DOHH2 (cell line): ENCODE results near the gene IVL.

Experiments
- H3F3A ChIP-seq: fragments of 200-600 bp; sonication (generic), shearing (Covaris generic); 2 replicates; pipeline ENCODE4 v1.6.0; 2016; ENCODE audit warnings: antibody characterized with exemption, mild to moderate bottlenecking; ENCODE audit not compliant: control insufficient read depth, insufficient read depth
- H3K27ac ChIP-seq: fragments of 200-600 bp; sonication (generic); 2 replicates; pipeline ENCODE4 v1.5.1; 2014; ENCODE audit warnings: low read depth, mild to moderate bottlenecking, low read length, moderate library complexity
- H3K27me3 ChIP-seq: fragments of 200-600 bp; sonication (generic); 2 replicates; pipeline ENCODE4 v1.6.1; 2014; ENCODE audit warnings: mild to moderate bottlenecking, low read length, mixed read lengths; ENCODE audit not compliant: control insufficient read depth
- H3K36me3 ChIP-seq: fragments of 200-600 bp; sonication (generic); 2 replicates; pipeline ENCODE4 v1.6.1; 2014; ENCODE audit warnings: mild to moderate bottlenecking, low read length, moderate library complexity, mixed read lengths; ENCODE audit not compliant: control insufficient read depth
- H3K4me1 ChIP-seq: fragments of 200-600 bp; sonication (generic); 2 replicates; pipeline ENCODE4 v1.6.1; 2014; ENCODE audit warnings: mild to moderate bottlenecking, low read length, mixed read lengths; ENCODE audit not compliant: control insufficient read depth
- H3K4me2 ChIP-seq: fragments of 200-600 bp; sonication (generic); 2 replicates; pipeline ENCODE4 v1.6.0; 2014; ENCODE audit warnings: mild to moderate bottlenecking, low read length, moderate library complexity
- H3K4me3 ChIP-seq: fragments of 200-600 bp; sonication (generic); 2 replicates; pipeline ENCODE4 v1.5.1; 2014; ENCODE audit warnings: mild to moderate bottlenecking, low read length, mixed read lengths
- H3K79me2 ChIP-seq: fragments of 200-600 bp; sonication (generic); 2 replicates; pipeline ENCODE4 v1.6.1; 2014; ENCODE audit warnings: mild to moderate bottlenecking, low read length, mixed read lengths; ENCODE audit not compliant: control insufficient read depth
- H3K9me2 ChIP-seq: fragments of 200-600 bp; sonication (generic); replicated peaks from 2 replicates; pipeline ENCODE4 v1.6.1; 2014; ENCODE audit warnings: mild to moderate bottlenecking, low read length, mixed read lengths; ENCODE audit not compliant: control insufficient read depth
- H3K9me3 ChIP-seq: fragments of 200-600 bp; sonication (generic); 2 replicates; pipeline ENCODE4 v1.6.1; 2014; ENCODE audit warnings: antibody characterized with exemption, low read length, mixed read lengths; ENCODE audit not compliant: control insufficient read depth, insufficient read depth
- H4K20me1 ChIP-seq: fragments of 200-600 bp; sonication (generic); 2 replicates; pipeline ENCODE4 v1.6.0; 2014; ENCODE audit warnings: low read depth, mild to moderate bottlenecking, antibody characterized with exemption, low read length, moderate library complexity; ENCODE audit not compliant: control insufficient read depth, insufficient read depth
- EZH2phosphoT487 ChIP-seq: fragments of 200-600 bp; sonication (generic); IDR thresholded peaks from 2 replicates; pipeline ENCODE4 v1.6.1; 2017; ENCODE audit warnings: borderline replicate concordance, mild to moderate bottlenecking, antibody characterized with exemption, low read length, moderate library complexity, mixed read lengths
- TF ChIP-seq, protein P1 (sequence below): fragments of 200-600 bp; sonication (generic); IDR thresholded peaks from one replicate; pipeline ENCODE4 v1.5.1; 2014; ENCODE audit warnings: antibody characterized with exemption, mild to moderate bottlenecking, low read depth, low read length; ENCODE audit not compliant: poor library complexity, severe bottlenecking

The IVL gene

DNA sequence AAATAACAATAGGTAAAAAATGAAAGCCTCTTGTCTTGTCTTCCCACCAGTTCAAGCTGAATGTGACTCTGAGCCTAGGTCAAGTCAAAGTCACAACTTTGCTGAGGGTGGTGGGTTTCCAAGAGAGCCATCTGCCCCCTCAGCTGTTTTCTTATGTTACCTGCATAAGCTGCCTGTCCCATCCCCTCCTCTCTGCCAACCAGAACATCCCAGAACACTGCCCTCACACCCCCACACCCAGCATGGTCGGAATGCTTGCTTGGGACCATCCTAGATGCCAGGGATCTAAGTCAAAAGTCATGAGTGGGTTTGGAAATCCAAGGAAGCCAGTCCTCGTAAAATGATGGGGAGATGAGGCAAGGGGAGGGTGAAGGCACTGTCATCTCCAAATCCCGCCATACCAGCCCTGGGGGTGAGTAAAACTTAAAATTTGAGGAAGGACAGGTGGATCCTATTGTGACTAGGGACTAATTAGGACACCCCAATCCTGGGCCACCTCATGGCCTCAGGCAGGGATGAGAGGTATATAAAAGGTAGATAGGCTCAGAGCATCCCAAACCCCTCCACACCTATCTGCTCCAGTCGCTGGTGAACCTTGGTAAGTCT lies 38.4 kb downstream of the IVL start, which contains the start of gene SPRR5:
TSS of gene SPRR5 (plus strand) at position 556 of the 606 bp plus-strand sequence. CDS start 1,349 bp downstream, outside the sequence.
- TF ChIP-seq, protein P1, sequence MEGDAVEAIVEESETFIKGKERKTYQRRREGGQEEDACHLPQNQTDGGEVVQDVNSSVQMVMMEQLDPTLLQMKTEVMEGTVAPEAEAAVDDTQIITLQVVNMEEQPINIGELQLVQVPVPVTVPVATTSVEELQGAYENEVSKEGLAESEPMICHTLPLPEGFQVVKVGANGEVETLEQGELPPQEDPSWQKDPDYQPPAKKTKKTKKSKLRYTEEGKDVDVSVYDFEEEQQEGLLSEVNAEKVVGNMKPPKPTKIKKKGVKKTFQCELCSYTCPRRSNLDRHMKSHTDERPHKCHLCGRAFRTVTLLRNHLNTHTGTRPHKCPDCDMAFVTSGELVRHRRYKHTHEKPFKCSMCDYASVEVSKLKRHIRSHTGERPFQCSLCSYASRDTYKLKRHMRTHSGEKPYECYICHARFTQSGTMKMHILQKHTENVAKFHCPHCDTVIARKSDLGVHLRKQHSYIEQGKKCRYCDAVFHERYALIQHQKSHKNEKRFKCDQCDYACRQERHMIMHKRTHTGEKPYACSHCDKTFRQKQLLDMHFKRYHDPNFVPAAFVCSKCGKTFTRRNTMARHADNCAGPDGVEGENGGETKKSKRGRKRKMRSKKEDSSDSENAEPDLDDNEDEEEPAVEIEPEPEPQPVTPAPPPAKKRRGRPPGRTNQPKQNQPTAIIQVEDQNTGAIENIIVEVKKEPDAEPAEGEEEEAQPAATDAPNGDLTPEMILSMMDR, result no peak
- TF ChIP-seq EZH2phosphoT487, result no peak
- Histone ChIP-seq H4K20me1 (no peaks in the 10 kb centered on the region), H3K4me3 (no peak within 1 kb of the TSS), H3K27me3 (no peaks in the 10 kb centered on the region), H3K9me3 (no peaks in the 10 kb centered on the region), H3K4me1 (no peaks in the 10 kb centered on the region), H3K4me2 (no peak within 1 kb of the TSS), H3K9me2 (no peaks in the 10 kb centered on the region), H3F3A (no peaks in the 10 kb centered on the region), H3K79me2 (no peaks in the 10 kb centered on the region), H3K36me3 (no peaks in the 10 kb centered on the region), H3K27ac (no peak within 1 kb of the TSS)

DNA sequence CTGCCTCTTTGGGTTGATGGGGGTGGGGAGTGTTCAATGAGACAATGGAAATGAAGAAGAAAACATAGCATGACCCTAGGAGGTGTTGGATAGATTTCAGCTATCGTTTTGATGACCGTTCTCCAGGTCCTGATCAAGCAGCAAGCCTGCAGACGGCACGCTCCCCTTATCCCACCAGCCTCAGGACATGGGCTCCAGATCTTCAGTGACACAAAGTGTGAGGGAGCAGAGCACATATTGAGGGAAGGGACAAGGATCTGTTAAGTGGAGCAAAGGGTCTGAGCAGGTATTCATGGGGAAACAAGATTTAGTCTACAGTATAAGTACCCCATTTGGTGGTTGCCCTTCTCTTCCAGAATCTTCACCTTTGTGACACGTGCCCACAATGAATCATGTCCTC lies 43.4 kb downstream of the IVL start:
- Histone ChIP-seq H3K36me3 (no peaks in the 10 kb centered on the region), H3F3A (no peaks in the 10 kb centered on the region), H3K79me2 (no peaks in the 10 kb centered on the region), H3K9me2 (no peaks in the 10 kb centered on the region), H3K4me2 (no peak overlapping the region), H4K20me1 (no peaks in the 10 kb centered on the region), H3K4me1 (no peaks in the 10 kb centered on the region), H3K9me3 (no peaks in the 10 kb centered on the region), H3K4me3 (no peak overlapping the region), H3K27ac (no peak overlapping the region), H3K27me3 (no peaks in the 10 kb centered on the region)
- TF ChIP-seq, protein P1, result no peak
- no peak for TF ChIP-seq EZH2phosphoT487

DNA sequence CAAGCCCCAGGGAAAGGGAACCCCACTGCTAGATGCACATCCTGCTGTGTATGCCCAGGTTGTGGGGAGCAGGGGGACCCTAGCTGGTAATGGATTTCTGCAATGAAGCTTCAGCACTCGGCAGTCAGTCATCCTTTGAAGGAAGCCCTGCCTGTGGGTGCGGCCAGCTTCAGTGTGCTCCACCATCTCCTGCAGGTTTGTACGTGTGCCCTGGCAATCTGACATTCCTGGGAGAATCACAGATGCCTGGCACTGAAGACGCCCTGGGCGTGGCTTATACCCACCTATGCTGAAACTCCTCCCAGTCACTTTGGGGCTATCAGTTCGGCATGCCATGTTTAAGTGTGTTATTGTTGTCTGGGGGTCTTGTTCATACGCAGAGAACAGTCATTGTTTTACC lies 45.4 kb downstream of the IVL start:
- Histone ChIP-seq H4K20me1 (no peaks in the 10 kb centered on the region), H3K9me3 (no peaks in the 10 kb centered on the region), H3K4me3 (no peak overlapping the region), H3K36me3 (no peaks in the 10 kb centered on the region), H3K9me2 (no peaks in the 10 kb centered on the region), H3K4me2 (no peak overlapping the region), H3K27me3 (no peaks in the 10 kb centered on the region), H3K27ac (no peak overlapping the region), H3F3A (no peaks in the 10 kb centered on the region), H3K4me1 (no peaks in the 10 kb centered on the region), H3K79me2 (no peaks in the 10 kb centered on the region)
- TF ChIP-seq, protein P1, result no peak
- TF ChIP-seq EZH2phosphoT487, result no peak
